Measurements from ENCODE around the gene ZNF562.

Gene ZNF562

GRCh38 chr19:9644472-9644871, 30.4 kb downstream of the ZNF562 start:
- H3K4me1 ChIP-seq (ENCODE audit: control insufficient read depth, insufficient read depth, low read length, unreplicated experiment) = no peaks in the 10 kb centered on the region
- no peak overlapping the region for H2AFZ ChIP-seq (ENCODE audit: low read length, unreplicated experiment)
- H3K4me3 ChIP-seq (ENCODE audit: low read depth, low read length) = no peak overlapping the region
- peaks cover 12% of the 10 kb centered on the region; the same call in 1 of the 2 replicates for H3K36me3 ChIP-seq (ENCODE audit: insufficient read depth, low read length)
- H3K79me2 ChIP-seq (ENCODE audit: control insufficient read depth, insufficient read depth, low read length, unreplicated experiment) = peaks cover 2% of the 10 kb centered on the region
- no peak overlapping the region for H3K27ac ChIP-seq (ENCODE audit: low read depth, low read length)
- no peaks in the 10 kb centered on the region for H3K27me3 ChIP-seq (ENCODE audit: insufficient read depth, low read length)

- Histone ChIP-seq H3K4me3 (ENCODE audit: low read depth, low read length) (no peak overlapping the region), H2AFZ (ENCODE audit: low read length, unreplicated experiment) (no peak overlapping the region), H3K79me2 (ENCODE audit: control insufficient read depth, insufficient read depth, low read length, unreplicated experiment) (no peaks in the 10 kb centered on the region), H3K27me3 (ENCODE audit: insufficient read depth, low read length) (no peaks in the 10 kb centered on the region), H3K4me1 (ENCODE audit: control insufficient read depth, insufficient read depth, low read length, unreplicated experiment) (no peaks in the 10 kb centered on the region), H3K27ac (ENCODE audit: low read depth, low read length) (no peak overlapping the region), H3K36me3 (ENCODE audit: insufficient read depth, low read length) (peaks cover 9% of the 10 kb centered on the region; the same call in 1 of the 2 replicates)
These were observed 33.1 kb downstream of the ZNF562 start for GRCh38 chr19:9641810-9642209.

DNA sequence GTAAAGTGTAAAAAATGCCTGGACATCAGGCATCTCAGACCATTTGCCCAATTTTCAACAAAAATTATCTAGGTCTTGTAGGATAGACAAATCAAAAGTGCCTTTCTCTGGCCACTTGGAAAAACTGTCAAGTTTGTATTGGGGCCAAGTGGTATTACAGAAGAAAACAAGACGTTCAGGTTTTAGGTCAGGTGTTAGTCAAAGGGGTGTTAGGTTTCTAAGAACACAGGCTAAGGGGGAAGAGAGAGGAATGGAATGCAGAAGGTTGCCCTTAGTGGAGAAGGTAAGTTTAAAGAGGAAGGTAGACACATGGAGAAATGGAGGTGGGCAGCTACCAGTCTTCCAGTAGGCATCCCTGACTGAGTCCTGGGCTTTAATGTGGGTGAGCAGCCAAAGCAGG, 33.9 kb downstream of the ZNF562 start:
- Histone ChIP-seq H2AFZ (ENCODE audit: low read length, unreplicated experiment) (no peak overlapping the region), H3K4me1 (ENCODE audit: control insufficient read depth, insufficient read depth, low read length, unreplicated experiment) (no peaks in the 10 kb centered on the region), H3K27me3 (ENCODE audit: insufficient read depth, low read length) (no peaks in the 10 kb centered on the region), H3K79me2 (ENCODE audit: control insufficient read depth, insufficient read depth, low read length, unreplicated experiment) (no peaks in the 10 kb centered on the region), H3K27ac (ENCODE audit: low read depth, low read length) (no peak overlapping the region), H3K36me3 (ENCODE audit: insufficient read depth, low read length) (peaks cover 6% of the 10 kb centered on the region; the same call in 1 of the 2 replicates), H3K4me3 (ENCODE audit: low read depth, low read length) (no peak overlapping the region)

- Histone ChIP-seq H3K27ac (ENCODE audit: low read depth, low read length) (no peak overlapping the region), H3K36me3 (ENCODE audit: insufficient read depth, low read length) (peaks cover 2% of the 10 kb centered on the region; the same call in 1 of the 2 replicates), H3K27me3 (ENCODE audit: insufficient read depth, low read length) (no peaks in the 10 kb centered on the region), H2AFZ (ENCODE audit: low read length, unreplicated experiment) (no peak overlapping the region), H3K79me2 (ENCODE audit: control insufficient read depth, insufficient read depth, low read length, unreplicated experiment) (no peaks in the 10 kb centered on the region), H3K4me1 (ENCODE audit: control insufficient read depth, insufficient read depth, low read length, unreplicated experiment) (no peaks in the 10 kb centered on the region), H3K4me3 (ENCODE audit: low read depth, low read length) (no peak overlapping the region)
These were observed 38.9 kb downstream of the ZNF562 start for GRCh38 chr19:9636018-9636417.

GRCh38 chr19:9627856-9628255, 47.0 kb downstream of the ZNF562 start:
- Histone ChIP-seq H3K4me1 (ENCODE audit: control insufficient read depth, insufficient read depth, low read length, unreplicated experiment) (no peaks in the 10 kb centered on the region), H3K4me3 (ENCODE audit: low read depth, low read length) (no peak overlapping the region), H3K27ac (ENCODE audit: low read depth, low read length) (no peak overlapping the region), H3K36me3 (ENCODE audit: insufficient read depth, low read length) (no peaks in the 10 kb centered on the region), H2AFZ (ENCODE audit: low read length, unreplicated experiment) (no peak overlapping the region), H3K27me3 (ENCODE audit: insufficient read depth, low read length) (no peaks in the 10 kb centered on the region), H3K79me2 (ENCODE audit: control insufficient read depth, insufficient read depth, low read length, unreplicated experiment) (no peaks in the 10 kb centered on the region)

GRCh38 chr19:9622531-9622930, 52.4 kb downstream of the ZNF562 start:
- no peak overlapping the region for H3K27ac ChIP-seq (ENCODE audit: low read depth, low read length)
- peaks cover 12% of the 10 kb centered on the region for H3K79me2 ChIP-seq (ENCODE audit: control insufficient read depth, insufficient read depth, low read length, unreplicated experiment)
- no peaks in the 10 kb centered on the region for H3K27me3 ChIP-seq (ENCODE audit: insufficient read depth, low read length)
- H3K36me3 ChIP-seq (ENCODE audit: insufficient read depth, low read length) = peaks cover 7% of the 10 kb centered on the region
- no peak overlapping the region for H2AFZ ChIP-seq (ENCODE audit: low read length, unreplicated experiment)
- no peak overlapping the region for H3K4me3 ChIP-seq (ENCODE audit: low read depth, low read length)
- H3K4me1 ChIP-seq (ENCODE audit: control insufficient read depth, insufficient read depth, low read length, unreplicated experiment) = peaks cover 2% of the 10 kb centered on the region

GRCh38 chr19:9621156-9622037, 53.5 kb downstream of the ZNF562 start, which contains the start of gene ZNF561:
TSS of gene ZNF561 (minus strand) at chr19:9621232. CDS start at chr19:9619456, 1,776 bp downstream.
- peak within 1 kb of the TSS; percentile 91 for H3K4me3 ChIP-seq (ENCODE audit: low read depth, low read length)
- H3K27ac ChIP-seq (ENCODE audit: low read depth, low read length) = peak within 1 kb of the TSS; percentile 64
- H3K36me3 ChIP-seq (ENCODE audit: insufficient read depth, low read length) = peaks cover 9% of the 10 kb centered on the region
- H2AFZ ChIP-seq (ENCODE audit: low read length, unreplicated experiment) = peak within 1 kb of the TSS; percentile 79
- H3K4me1 ChIP-seq (ENCODE audit: control insufficient read depth, insufficient read depth, low read length, unreplicated experiment) = peaks cover 2% of the 10 kb centered on the region
- H3K79me2 ChIP-seq (ENCODE audit: control insufficient read depth, insufficient read depth, low read length, unreplicated experiment) = peaks cover 12% of the 10 kb centered on the region
- no peaks in the 10 kb centered on the region for H3K27me3 ChIP-seq (ENCODE audit: insufficient read depth, low read length)

GRCh38 chr19:9620842-9621155, 54.1 kb downstream of the ZNF562 start:
- Histone ChIP-seq H3K27me3 (ENCODE audit: insufficient read depth, low read length) (no peaks in the 10 kb centered on the region), H2AFZ (ENCODE audit: low read length, unreplicated experiment) (peak overlapping the region; percentile 79), H3K79me2 (ENCODE audit: control insufficient read depth, insufficient read depth, low read length, unreplicated experiment) (peaks cover 12% of the 10 kb centered on the region), H3K4me1 (ENCODE audit: control insufficient read depth, insufficient read depth, low read length, unreplicated experiment) (peaks cover 2% of the 10 kb centered on the region), H3K36me3 (ENCODE audit: insufficient read depth, low read length) (peaks cover 13% of the 10 kb centered on the region), H3K4me3 (ENCODE audit: low read depth, low read length) (peak overlapping the region; percentile 91), H3K27ac (ENCODE audit: low read depth, low read length) (peak overlapping the region; percentile 64; the same call in 1 of the 2 replicates)

- H3K4me1 ChIP-seq (ENCODE audit: control insufficient read depth, insufficient read depth, low read length, unreplicated experiment) = peaks cover 2% of the 10 kb centered on the region
- H3K4me3 ChIP-seq (ENCODE audit: low read depth, low read length) = no peak overlapping the region
- no peak overlapping the region for H3K27ac ChIP-seq (ENCODE audit: low read depth, low read length)
- no peak overlapping the region for H2AFZ ChIP-seq (ENCODE audit: low read length, unreplicated experiment)
- H3K36me3 ChIP-seq (ENCODE audit: insufficient read depth, low read length) = peaks cover 58% of the 10 kb centered on the region
- no peaks in the 10 kb centered on the region for H3K27me3 ChIP-seq (ENCODE audit: insufficient read depth, low read length)
- peaks cover 11% of the 10 kb centered on the region for H3K79me2 ChIP-seq (ENCODE audit: control insufficient read depth, insufficient read depth, low read length, unreplicated experiment)
These were observed 59.1 kb downstream of the ZNF562 start for GRCh38 chr19:9615844-9616243.

DNA sequence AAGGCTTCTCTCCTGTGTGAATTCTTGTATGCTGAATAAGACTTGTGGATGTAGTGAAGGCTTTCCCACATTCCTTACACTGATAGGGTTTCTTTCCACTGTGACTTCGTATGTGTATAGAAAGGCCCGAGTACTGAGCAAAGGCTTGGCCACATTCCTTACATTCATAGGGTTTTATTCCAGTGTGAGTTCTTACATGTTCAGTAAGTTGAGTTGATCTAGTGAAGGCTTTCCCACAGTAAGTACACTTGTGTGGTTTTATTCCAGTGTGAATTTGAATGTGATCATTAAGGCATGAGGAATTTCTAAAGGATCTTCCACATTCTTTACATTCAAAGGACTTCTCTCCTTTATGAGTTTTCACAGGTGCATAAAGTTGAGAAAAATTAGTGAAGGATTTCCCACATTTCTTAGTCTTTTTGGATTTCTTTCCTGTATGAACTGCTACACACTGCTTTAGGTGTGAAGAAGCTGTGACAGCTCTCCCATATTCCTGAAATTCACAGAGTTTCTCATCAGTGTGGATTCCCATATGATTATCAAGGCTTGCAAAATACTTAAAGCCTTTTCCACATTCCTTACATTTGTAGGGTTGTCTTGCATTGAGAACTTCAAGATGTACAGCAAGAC, 64.3 kb downstream of the ZNF562 start:
- Histone ChIP-seq H2AFZ (ENCODE audit: low read length, unreplicated experiment) (no peak overlapping the region), H3K79me2 (ENCODE audit: control insufficient read depth, insufficient read depth, low read length, unreplicated experiment) (no peaks in the 10 kb centered on the region), H3K4me3 (ENCODE audit: low read depth, low read length) (no peak overlapping the region), H3K4me1 (ENCODE audit: control insufficient read depth, insufficient read depth, low read length, unreplicated experiment) (no peaks in the 10 kb centered on the region), H3K36me3 (ENCODE audit: insufficient read depth, low read length) (peaks cover 59% of the 10 kb centered on the region), H3K27me3 (ENCODE audit: insufficient read depth, low read length) (no peaks in the 10 kb centered on the region), H3K27ac (ENCODE audit: low read depth, low read length) (no peak overlapping the region)

- H3K36me3 ChIP-seq (ENCODE audit: insufficient read depth, low read length) = peaks cover 45% of the 10 kb centered on the region
- no peak overlapping the region for H3K4me3 ChIP-seq (ENCODE audit: low read depth, low read length)
- no peaks in the 10 kb centered on the region for H3K79me2 ChIP-seq (ENCODE audit: control insufficient read depth, insufficient read depth, low read length, unreplicated experiment)
- no peak overlapping the region for H3K27ac ChIP-seq (ENCODE audit: low read depth, low read length)
- H3K27me3 ChIP-seq (ENCODE audit: insufficient read depth, low read length) = no peaks in the 10 kb centered on the region
- H2AFZ ChIP-seq (ENCODE audit: low read length, unreplicated experiment) = no peak overlapping the region
- no peaks in the 10 kb centered on the region for H3K4me1 ChIP-seq (ENCODE audit: control insufficient read depth, insufficient read depth, low read length, unreplicated experiment)
These were observed 66.0 kb downstream of the ZNF562 start for GRCh38 chr19:9608912-9609311.

Measured in ACC112 (cell line).